H1 (cell line): Measurements from ENCODE around the gene CYLD. TPM values are rescaled to one million over a fixed set of nuclear protein-coding genes. Genes with fewer than 3 reads are reported as not detected.

Experiments used
- CTCF ChIA-PET: fragments of 300-600 bp; sonication (Branson Sonifier 250); formaldehyde crosslinking; loops from one replicate; lab custom pipeline; 2021; ENCODE audit not compliant: partially characterized antibody; lab: Charles Lee
- POLR2A ChIA-PET: fragments of 300-600 bp; sonication (Branson Sonifier 250); formaldehyde crosslinking; loops from one replicate; lab custom pipeline; 2021; ENCODE audit warnings: inconsistent platforms; ENCODE audit not compliant: partially characterized antibody; lab: Charles Lee
- DNase-seq, 2 experiments: peaks; one replicate each; pipeline versions ENCODE4 v3.0.0 to v3.0.0-alpha.2; 2010 to 2022; ENCODE audit warnings: low spot score in 2 of 2, low read depth in 1 of 2, mixed read lengths in 1 of 2
- FAIRE-seq: peaks from 2 replicates; lab custom pipeline; 2011; peaks lifted over from hg19 to GRCh38; lab: Jason Lieb, UNC
- H2AFZ ChIP-seq: 2 replicates; pipeline ENCODE4 v1.8.1; 2012; ENCODE audit warnings: low read length, inconsistent platforms
- H2AK5ac ChIP-seq: 2 replicates; pipeline ENCODE4 v1.6.1; 2013; ENCODE audit warnings: low read depth, low read length
- H2BK120ac ChIP-seq: replicated peaks from 2 replicates; pipeline ENCODE3; 2013; ENCODE audit warnings: low read depth, low read length, inconsistent platforms
- H2BK12ac ChIP-seq: 2 replicates; pipeline ENCODE4 v1.6.1; 2013; ENCODE audit warnings: low read depth, low read length
- H2BK15ac ChIP-seq: 2 replicates; pipeline ENCODE4 v1.6.1; 2013; ENCODE audit warnings: low read length
- H2BK20ac ChIP-seq: 2 replicates; pipeline ENCODE4 v1.6.1; 2013; ENCODE audit warnings: low read length
- H2BK5ac ChIP-seq: 2 replicates; pipeline ENCODE4 v1.6.1; 2013; ENCODE audit warnings: low read depth, low read length
- H3K14ac ChIP-seq: 2 replicates; pipeline ENCODE4 v1.6.1; 2013; ENCODE audit warnings: inconsistent platforms; ENCODE audit not compliant: insufficient read length
- H3K18ac ChIP-seq: 2 replicates; pipeline ENCODE4 v1.6.1; 2013; ENCODE audit warnings: low read length; ENCODE audit errors: extremely low read depth
- H3K23ac ChIP-seq: 2 replicates; pipeline ENCODE4 v1.6.1; 2013; ENCODE audit warnings: inconsistent platforms; ENCODE audit not compliant: insufficient read length
- H3K23me2 ChIP-seq: 2 replicates; pipeline ENCODE4 v1.6.1; 2013; ENCODE audit warnings: low read depth, low read length
- H3K27ac ChIP-seq: 2 replicates; pipeline ENCODE4 v1.6.1; 2011; ENCODE audit warnings: low read depth, low read length, inconsistent platforms
- H3K27me3 ChIP-seq, 4 experiments: replicated peaks in 1 of 4; 1 replicate in 1 of 4; 2 replicates in 3 of 4; pipeline versions ENCODE4 v1.6.1 to v1.8.1; 2011 to 2013; ENCODE audit warnings: low read length in 3 of 4, mild to moderate bottlenecking in 3 of 4, inconsistent platforms in 2 of 4, mixed read lengths in 2 of 4, moderate library complexity in 1 of 4; ENCODE audit not compliant: control insufficient read depth in 3 of 4, insufficient read depth in 3 of 4; ENCODE audit errors: extremely low read depth in 1 of 4
- H3K36me3 ChIP-seq, 4 experiments: 2 replicates each; pipeline versions ENCODE4 v1.6.1 to v1.8.1; 2011 to 2013; ENCODE audit warnings: mild to moderate bottlenecking in 4 of 4, low read length in 3 of 4, moderate library complexity in 2 of 4, control low read depth in 1 of 4, inconsistent platforms in 1 of 4; ENCODE audit not compliant: insufficient read depth in 4 of 4, control insufficient read depth in 2 of 4
- H3K4ac ChIP-seq: replicated peaks from 2 replicates; pipeline ENCODE3; 2013; ENCODE audit warnings: low read length, low read depth, mixed read lengths, inconsistent platforms; ENCODE audit not compliant: insufficient read length
- H3K4me1 ChIP-seq, 4 experiments: replicated peaks in 1 of 4; 1 replicate in 1 of 4; 2 replicates in 3 of 4; pipeline versions ENCODE4 v1.6.1 to v1.8.1; 2011 to 2013; ENCODE audit warnings: low read length in 3 of 4, inconsistent platforms in 2 of 4, mixed read lengths in 1 of 4; ENCODE audit not compliant: insufficient read depth in 4 of 4, control insufficient read depth in 3 of 4
- H3K4me2 ChIP-seq, 2 experiments: 2 replicates each; pipeline versions ENCODE4 v1.6.1 to v1.8.1; 2011 to 2013; ENCODE audit warnings: low read depth in 2 of 2, low read length in 2 of 2, control low read depth in 1 of 2, inconsistent platforms in 1 of 2, mild to moderate bottlenecking in 1 of 2; ENCODE audit not compliant: insufficient read depth in 1 of 2
- H3K4me3 ChIP-seq, 4 experiments: fragments of 200-600, 300-600 bp in 1 of 4; sonication (generic), shearing (Covaris generic), sonication (Bioruptor Twin) in 1 of 4; 2 replicates each; pipeline versions ENCODE4 v1.5.1 to v1.8.1; 2011 to 2016; ENCODE audit warnings: low read length in 4 of 4, low read depth in 3 of 4, control low read depth in 2 of 4, inconsistent platforms in 2 of 4, mild to moderate bottlenecking in 2 of 4, mixed read lengths in 1 of 4, moderate library complexity in 1 of 4; ENCODE audit not compliant: insufficient read depth in 2 of 4; ENCODE audit errors: extremely low read depth in 1 of 4
- H3K56ac ChIP-seq: replicated peaks from 2 replicates; pipeline ENCODE3; 2013; ENCODE audit warnings: low read depth, mild to moderate bottlenecking, mixed read lengths, low read length, inconsistent platforms; ENCODE audit not compliant: insufficient read length
- H3K79me1 ChIP-seq: 2 replicates; pipeline ENCODE4 v1.6.1; 2013; ENCODE audit warnings: low read depth, low read length, control low read depth
- H3K79me2 ChIP-seq, 2 experiments: 2 replicates each; pipeline versions ENCODE4 v1.6.1 to v1.8.1; 2012 to 2013; ENCODE audit warnings: low read length in 2 of 2, mild to moderate bottlenecking in 2 of 2, inconsistent platforms in 1 of 2; ENCODE audit not compliant: insufficient read depth in 2 of 2, control insufficient read depth in 1 of 2
- H3K9ac ChIP-seq, 4 experiments: replicated peaks in 1 of 4; 1 replicate in 1 of 4; 2 replicates in 3 of 4; pipeline versions ENCODE4 v1.6.1 to v1.8.1; 2011 to 2013; ENCODE audit warnings: low read depth in 3 of 4, low read length in 3 of 4, control low read depth in 2 of 4, mild to moderate bottlenecking in 2 of 4, moderate library complexity in 2 of 4, inconsistent platforms in 1 of 4; ENCODE audit errors: extremely low read depth in 1 of 4
- H3K9me3 ChIP-seq, 2 experiments: 2 replicates each; pipeline versions ENCODE4 v1.6.1 to v1.8.1; 2012 to 2013; ENCODE audit warnings: mild to moderate bottlenecking in 2 of 2, moderate library complexity in 2 of 2, control low read depth in 1 of 2, inconsistent platforms in 1 of 2, low read depth in 1 of 2, low read length in 1 of 2, mixed read lengths in 1 of 2; ENCODE audit not compliant: insufficient read depth in 2 of 2
- H4K20me1 ChIP-seq, 2 experiments: replicated peaks in 1 of 2; 2 replicates each; pipeline versions ENCODE3 to v1.8.1; 2011 to 2013; ENCODE audit warnings: inconsistent platforms in 2 of 2, low read length in 2 of 2, mild to moderate bottlenecking in 1 of 2; ENCODE audit not compliant: insufficient read depth in 2 of 2, control insufficient read depth in 1 of 2
- H4K5ac ChIP-seq: 2 replicates; pipeline ENCODE4 v1.6.1; 2013; ENCODE audit warnings: low read length, low read depth, mixed read lengths, inconsistent platforms; ENCODE audit not compliant: insufficient read length
- H4K8ac ChIP-seq: 2 replicates; pipeline ENCODE4 v1.8.0; 2013; ENCODE audit warnings: mild to moderate bottlenecking, moderate library complexity, low read length, inconsistent platforms; ENCODE audit not compliant: insufficient read depth; ENCODE audit errors: extremely low read depth
- H4K91ac ChIP-seq: replicated peaks from 2 replicates; pipeline ENCODE3; 2013; ENCODE audit warnings: low read length, mixed read lengths, inconsistent platforms; ENCODE audit not compliant: insufficient read length
- BCL11A ChIP-seq, 2 experiments: IDR thresholded peaks; one replicate each; pipeline ENCODE4 v1.6.1; 2011; ENCODE audit warnings: low read depth in 2 of 2, low read length in 2 of 2, mild to moderate bottlenecking in 2 of 2
- CEBPB ChIP-seq: IDR thresholded peaks from 2 replicates; pipeline ENCODE4 v1.6.1; 2012; ENCODE audit warnings: low read depth, low read length
- EGR1 ChIP-seq: IDR thresholded peaks from 2 replicates; pipeline ENCODE4 v1.6.1; 2011; ENCODE audit warnings: low read depth, low read length, borderline replicate concordance
- HDAC6 ChIP-seq: IDR thresholded peaks from one replicate; pipeline ENCODE4 v1.7.1; 2012; ENCODE audit warnings: low read depth, mild to moderate bottlenecking, inconsistent platforms, low read length, moderate library complexity
- KDM1A ChIP-seq: fragments of 200-600, 300-600 bp; sonication (generic); IDR thresholded peaks from 2 replicates; pipeline ENCODE4 v1.7.1; 2016; ENCODE audit warnings: mild to moderate bottlenecking, low read length, borderline replicate concordance
- KDM5A ChIP-seq: fragments of 200-600 bp; IDR thresholded peaks from 2 replicates; pipeline ENCODE4 v1.7.1; 2012; ENCODE audit warnings: mild to moderate bottlenecking, low read length, inconsistent platforms, mixed read lengths
- NRF1 ChIP-seq: IDR thresholded peaks from 2 replicates; pipeline ENCODE4 v1.6.1; 2011; ENCODE audit warnings: mild to moderate bottlenecking, low read depth, low read length, improper control_type of control experiment
- POLR2AphosphoS5 ChIP-seq: IDR thresholded peaks from 2 replicates; pipeline ENCODE4 v1.6.1; 2011; ENCODE audit warnings: low read depth, low read length
- RAD21 ChIP-seq, 2 experiments: IDR thresholded peaks in 1 of 2; conservative IDR thresholded peaks in 1 of 2; 2 replicates each; pipeline ENCODE4 v1.6.1; 2011; ENCODE audit warnings: low read depth in 2 of 2, low read length in 2 of 2, improper control_type of control experiment in 1 of 2, inconsistent platforms in 1 of 2, mild to moderate bottlenecking in 1 of 2, moderate library complexity in 1 of 2
- SP2 ChIP-seq: IDR thresholded peaks from 2 replicates; pipeline ENCODE4 v1.6.1; 2012; ENCODE audit warnings: mild to moderate bottlenecking, low read length, inconsistent platforms
- TAF1 ChIP-seq: IDR thresholded peaks from 2 replicates; pipeline ENCODE4 v1.6.1; 2011; ENCODE audit warnings: mild to moderate bottlenecking, low read depth, low read length
- TEAD4 ChIP-seq: IDR thresholded peaks from 2 replicates; pipeline ENCODE4 v1.6.1; 2012; ENCODE audit warnings: low read depth, low read length, inconsistent platforms, mixed read lengths
- WGBS, 2 experiments: shearing (Covaris generic) in 1 of 2; methylation state at CpG; one replicate each; pipeline versions ENCODE4 v1.1.6 to v1.1.7; 2013 to 2015; ENCODE audit warnings: low lambda C conversion rate in 2 of 2, mixed read lengths in 2 of 2, inconsistent platforms in 1 of 2, low coverage in 1 of 2, missing lambda C conversion rate in 1 of 2; ENCODE audit not compliant: insufficient replicate concordance in 2 of 2, insufficient coverage in 1 of 2, insufficient read length in 1 of 2; ENCODE audit errors: extremely low coverage in 1 of 2, missing lambda C conversion rate in 1 of 2; 5-methylcytosine and 5-hydroxymethylcytosine counted together
- polyA plus RNA-seq, 7 experiments: library from polyadenylated mRNA; depleted of rRNA in 3 of 7; stranded (reverse) in 5 of 7; unstranded in 2 of 7; fragments of >200 nt in 5 of 7; fragments of 200-250 nt in 2 of 7; gene quantifications; 1 replicate in 5 of 7; 2 replicates in 1 of 7; 4 replicates in 1 of 7; pipeline versions ENCODE4 v1.2.1 to v1.2.3, GENCODE V29; 2011 to 2013; ENCODE audit warnings: missing spikeins in 2 of 7, mixed read lengths in 2 of 7
- total RNA-seq: library from RNA; stranded (reverse); fragmentation: NEBNext Ultra II Directional; extraction: Animal tissue kit (Norgen Biotek cat#: 25700); gene quantifications from 2 replicates; pipeline ENCODE4 v1.2.1, GENCODE V29; 2021

CYLD gene
- total and polyA plus RNA-seq, 2 of the 8 experiments (the other 6 are each of a cell fraction or from before 2014, with no cell fraction given) = 3.7 to 18.8 TPM

- Histone ChIP-seq H2BK120ac (no peak overlapping the region), H3K4me2 (no peak overlapping the region), H3K9me3 (no peaks in the 10 kb centered on the region), H4K91ac (no peak overlapping the region), H4K8ac (no peak overlapping the region), H2BK15ac (no peak overlapping the region), H4K20me1 (no peaks in the 10 kb centered on the region), H3K9ac (no peak overlapping the region), H3K4me3 (no peak overlapping the region), H2AFZ (no peak overlapping the region), H2AK5ac (no peak overlapping the region), H3K79me1 (no peaks in the 10 kb centered on the region), H2BK5ac (no peak overlapping the region), H3K56ac (no peak overlapping the region), H3K23me2 (peaks cover 2% of the 10 kb centered on the region; the same call in 1 of the 2 replicates), H3K4me1 (peaks cover 0 to 3% (median 0%) of the 10 kb centered on the region in 4 experiments; a peak in 1 of 7 replicates), H3K27ac (no peak overlapping the region), H3K14ac (no peak overlapping the region), H3K27me3 (no peaks in the 10 kb centered on the region), H2BK12ac (no peak overlapping the region), H3K23ac (no peak overlapping the region), H4K5ac (no peak overlapping the region), H3K79me2 (no peaks in the 10 kb centered on the region), H3K18ac (no peak overlapping the region), H2BK20ac (no peak overlapping the region), H3K4ac (no peak overlapping the region), H3K36me3 (no peaks in the 10 kb centered on the region)
- ChIA-PET CTCF (interaction anchor here (0.7 to 2.5 kb wide), 4 partner anchors 9 to 94 kb away, joined by 3 to 9 read pairs (median 4); no protein-coding TSS in a partner anchor), POLR2A (no interaction called here)
- WGBS, 2 experiments = 93% methylated on average over 25 of the region's 25 CpGs; no CpG with 5 or more reads in 1 of the 2 experiments
- TF ChIP-seq TEAD4 = no peak
- TF ChIP-seq HDAC6 = no peak
- no peak for TF ChIP-seq SP2
- TF ChIP-seq CEBPB = no peak
- no peak for TF ChIP-seq POLR2AphosphoS5
- TF ChIP-seq RAD21 (IDR thresholded peaks at IDR 0.05 in 1 of 2, conservative IDR thresholded peaks at IDR 0.05 in 1 of 2; ENCODE audit: low read depth in 2 of 2, low read length in 2 of 2) = no peak
- TF ChIP-seq TAF1 = no peak
- TF ChIP-seq KDM5A = no peak
- TF ChIP-seq KDM1A = no peak
- no peak for TF ChIP-seq BCL11A (IDR thresholded peaks at IDR 0.05; ENCODE audit: low read depth in 2 of 2, low read length in 2 of 2)
- TF ChIP-seq NRF1 = no peak
- no peak for TF ChIP-seq EGR1
- FAIRE-seq (no peak), DNase-seq (no peak)
These were observed 29.9 kb upstream of the CYLD start for GRCh38 chr16:50711862-50712559.
